ENCODE data around the gene CHST14.

DNA sequence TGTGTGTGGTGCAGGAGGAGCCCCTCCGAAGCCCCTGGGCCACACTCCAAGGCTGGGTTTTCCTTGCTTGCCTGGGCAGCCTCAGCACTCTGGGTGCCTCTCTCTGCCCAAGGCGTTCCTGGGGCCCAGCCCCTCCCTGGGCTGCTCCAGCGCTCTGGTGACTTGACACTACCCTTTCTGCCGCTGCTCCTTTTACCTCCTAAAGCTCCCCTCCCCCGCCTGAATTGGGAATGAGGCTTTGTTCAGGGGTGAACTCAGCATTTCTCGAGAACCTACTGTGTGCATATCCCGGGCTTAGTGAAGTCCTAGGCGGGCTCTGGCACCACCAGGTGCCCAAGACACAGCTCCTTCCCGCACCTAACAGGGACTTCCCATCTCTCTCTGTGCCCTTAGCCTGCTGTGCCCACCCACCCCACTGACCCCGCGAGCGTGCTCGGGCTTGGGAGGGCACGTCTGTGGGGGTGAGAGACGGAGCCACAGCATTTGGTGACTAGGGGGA, 31.3 kb upstream of the CHST14 start:
- TF ChIP-seq, protein P1, sequence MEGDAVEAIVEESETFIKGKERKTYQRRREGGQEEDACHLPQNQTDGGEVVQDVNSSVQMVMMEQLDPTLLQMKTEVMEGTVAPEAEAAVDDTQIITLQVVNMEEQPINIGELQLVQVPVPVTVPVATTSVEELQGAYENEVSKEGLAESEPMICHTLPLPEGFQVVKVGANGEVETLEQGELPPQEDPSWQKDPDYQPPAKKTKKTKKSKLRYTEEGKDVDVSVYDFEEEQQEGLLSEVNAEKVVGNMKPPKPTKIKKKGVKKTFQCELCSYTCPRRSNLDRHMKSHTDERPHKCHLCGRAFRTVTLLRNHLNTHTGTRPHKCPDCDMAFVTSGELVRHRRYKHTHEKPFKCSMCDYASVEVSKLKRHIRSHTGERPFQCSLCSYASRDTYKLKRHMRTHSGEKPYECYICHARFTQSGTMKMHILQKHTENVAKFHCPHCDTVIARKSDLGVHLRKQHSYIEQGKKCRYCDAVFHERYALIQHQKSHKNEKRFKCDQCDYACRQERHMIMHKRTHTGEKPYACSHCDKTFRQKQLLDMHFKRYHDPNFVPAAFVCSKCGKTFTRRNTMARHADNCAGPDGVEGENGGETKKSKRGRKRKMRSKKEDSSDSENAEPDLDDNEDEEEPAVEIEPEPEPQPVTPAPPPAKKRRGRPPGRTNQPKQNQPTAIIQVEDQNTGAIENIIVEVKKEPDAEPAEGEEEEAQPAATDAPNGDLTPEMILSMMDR (IDR thresholded peaks at IDR 0.05): no peak
- no peak for TF ChIP-seq POLR2A (IDR thresholded peaks at IDR 0.05)
